Measurements from ENCODE around the gene PRRT2.

PRRT2 gene

GRCh38 chr16:29858149-29858849, 46.3 kb downstream of the PRRT2 start:
- DNase-seq (ENCODE audit: low read depth): no peak
- TF ChIP-seq CTCF (IDR thresholded peaks at IDR 0.05; ENCODE audit: low read length, missing control alignments): no peak
- H3K4me3 ChIP-seq (replicated peaks; ENCODE audit: low read depth, low read length): no peak overlapping the region

GRCh38 chr16:29858974-29859373, 47.0 kb downstream of the PRRT2 start:
- no peak overlapping the region for H3K4me3 ChIP-seq (replicated peaks; ENCODE audit: low read depth, low read length)
- no peak for TF ChIP-seq CTCF (IDR thresholded peaks at IDR 0.05; ENCODE audit: low read length, missing control alignments)

GRCh38 chr16:29860218-29860617, 48.2 kb downstream of the PRRT2 start:
- no peak for TF ChIP-seq CTCF (IDR thresholded peaks at IDR 0.05; ENCODE audit: low read length, missing control alignments)
- no peak overlapping the region for H3K4me3 ChIP-seq (replicated peaks; ENCODE audit: low read depth, low read length)
- DNase-seq (ENCODE audit: low read depth): no peak

More at GRCh38 chr16:29858974-29859373, 47.0 kb downstream of the PRRT2 start:
- DNase-seq (ENCODE audit: low read depth): no peak

GRCh38 chr16:29862383-29862883, 50.4 kb downstream of the PRRT2 start:
- TF ChIP-seq CTCF (IDR thresholded peaks at IDR 0.05; ENCODE audit: low read length, missing control alignments): peak; percentile 18
- peak overlapping the region; percentile 85 for H3K4me3 ChIP-seq (replicated peaks; ENCODE audit: low read depth, low read length)
- peak; percentile 17 for DNase-seq (ENCODE audit: low read depth)

GRCh38 chr16:29862884-29863668, 51.1 kb downstream of the PRRT2 start, which contains the start of gene CDIPT:
Gene CDIPT, minus strand, starts transcription at chr16:29863226. Its CDS starts 369 bp downstream, at chr16:29862857.
- peak; percentile 99 for DNase-seq (ENCODE audit: low read depth)
- TF ChIP-seq CTCF (IDR thresholded peaks at IDR 0.05; ENCODE audit: low read length, missing control alignments): peak; percentile 42
- H3K4me3 ChIP-seq (replicated peaks; ENCODE audit: low read depth, low read length): peak within 1 kb of the TSS; percentile 85

- no peak for DNase-seq (ENCODE audit: low read depth)
- TF ChIP-seq CTCF (IDR thresholded peaks at IDR 0.05; ENCODE audit: low read length, missing control alignments): no peak
- peak overlapping the region; percentile 85 for H3K4me3 ChIP-seq (replicated peaks; ENCODE audit: low read depth, low read length)
These were observed 51.6 kb downstream of the PRRT2 start for GRCh38 chr16:29863669-29863984.
